A549 treated with GW870086 at 1 μM for 4 hours (cell line): ENCODE results near the gene SEMA4C. TPM values are rescaled to one million over a fixed set of nuclear protein-coding genes. Genes with fewer than 3 reads are reported as not detected.

Experiments used
- total RNA-seq: library from RNA; stranded (reverse); fragments of 200-300 nt; extraction: Qiagen RNA extraction; gene quantifications from 5 replicates; pipeline ENCODE4 v1.2.3, GENCODE V29; 2022; ENCODE audit warnings: low read depth

The SEMA4C gene, protein sequence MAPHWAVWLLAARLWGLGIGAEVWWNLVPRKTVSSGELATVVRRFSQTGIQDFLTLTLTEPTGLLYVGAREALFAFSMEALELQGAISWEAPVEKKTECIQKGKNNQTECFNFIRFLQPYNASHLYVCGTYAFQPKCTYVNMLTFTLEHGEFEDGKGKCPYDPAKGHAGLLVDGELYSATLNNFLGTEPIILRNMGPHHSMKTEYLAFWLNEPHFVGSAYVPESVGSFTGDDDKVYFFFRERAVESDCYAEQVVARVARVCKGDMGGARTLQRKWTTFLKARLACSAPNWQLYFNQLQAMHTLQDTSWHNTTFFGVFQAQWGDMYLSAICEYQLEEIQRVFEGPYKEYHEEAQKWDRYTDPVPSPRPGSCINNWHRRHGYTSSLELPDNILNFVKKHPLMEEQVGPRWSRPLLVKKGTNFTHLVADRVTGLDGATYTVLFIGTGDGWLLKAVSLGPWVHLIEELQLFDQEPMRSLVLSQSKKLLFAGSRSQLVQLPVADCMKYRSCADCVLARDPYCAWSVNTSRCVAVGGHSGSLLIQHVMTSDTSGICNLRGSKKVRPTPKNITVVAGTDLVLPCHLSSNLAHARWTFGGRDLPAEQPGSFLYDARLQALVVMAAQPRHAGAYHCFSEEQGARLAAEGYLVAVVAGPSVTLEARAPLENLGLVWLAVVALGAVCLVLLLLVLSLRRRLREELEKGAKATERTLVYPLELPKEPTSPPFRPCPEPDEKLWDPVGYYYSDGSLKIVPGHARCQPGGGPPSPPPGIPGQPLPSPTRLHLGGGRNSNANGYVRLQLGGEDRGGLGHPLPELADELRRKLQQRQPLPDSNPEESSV
- 14.0 to 22.4 TPM (median 20.1 TPM) in 5 replicates for total RNA-seq

DNA sequence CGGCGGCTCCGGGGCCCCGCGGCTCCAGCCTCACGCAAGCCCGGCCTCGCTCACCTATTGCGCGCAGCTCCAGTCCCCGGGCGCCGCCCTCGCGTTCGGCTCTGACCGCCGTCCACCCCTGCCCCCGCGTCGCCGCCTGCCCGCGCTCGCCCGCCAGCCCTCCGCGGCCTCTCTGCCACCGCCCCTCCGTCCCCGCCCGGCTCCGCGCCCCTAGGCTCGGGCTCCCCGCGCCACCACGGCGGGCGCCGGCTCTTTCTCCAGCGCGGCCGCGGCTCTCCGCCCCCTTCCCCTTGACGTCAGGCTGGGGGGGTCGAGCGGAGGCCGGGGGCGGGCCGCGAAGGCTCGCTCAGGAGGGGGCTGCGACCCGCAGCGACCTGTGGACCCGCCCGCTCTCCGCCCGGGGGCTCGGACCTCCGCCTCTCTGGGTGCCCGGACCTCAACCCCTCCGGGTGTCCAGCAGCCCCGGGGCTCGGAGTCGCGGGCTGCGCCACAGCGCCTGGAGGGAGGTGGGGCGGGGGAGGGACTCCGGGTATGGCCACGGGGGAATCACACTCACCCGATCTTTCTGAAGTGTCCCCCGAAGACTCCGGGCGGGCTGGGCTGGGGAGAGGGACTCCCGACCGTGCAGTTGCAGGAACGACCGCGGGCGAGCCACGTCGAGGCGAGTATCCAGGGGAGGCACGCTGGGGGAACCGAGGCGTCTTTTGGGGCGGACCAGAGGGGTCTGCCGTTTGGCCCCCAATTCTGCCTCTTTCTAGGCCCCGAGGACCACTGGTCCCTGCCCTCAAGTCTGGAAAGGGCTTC, at the start of gene SEMA4C:
SEMA4C (minus strand) TSS at position 259 of the 804 bp plus-strand sequence. CDS start 2,194 bp downstream, outside the sequence.

DNA sequence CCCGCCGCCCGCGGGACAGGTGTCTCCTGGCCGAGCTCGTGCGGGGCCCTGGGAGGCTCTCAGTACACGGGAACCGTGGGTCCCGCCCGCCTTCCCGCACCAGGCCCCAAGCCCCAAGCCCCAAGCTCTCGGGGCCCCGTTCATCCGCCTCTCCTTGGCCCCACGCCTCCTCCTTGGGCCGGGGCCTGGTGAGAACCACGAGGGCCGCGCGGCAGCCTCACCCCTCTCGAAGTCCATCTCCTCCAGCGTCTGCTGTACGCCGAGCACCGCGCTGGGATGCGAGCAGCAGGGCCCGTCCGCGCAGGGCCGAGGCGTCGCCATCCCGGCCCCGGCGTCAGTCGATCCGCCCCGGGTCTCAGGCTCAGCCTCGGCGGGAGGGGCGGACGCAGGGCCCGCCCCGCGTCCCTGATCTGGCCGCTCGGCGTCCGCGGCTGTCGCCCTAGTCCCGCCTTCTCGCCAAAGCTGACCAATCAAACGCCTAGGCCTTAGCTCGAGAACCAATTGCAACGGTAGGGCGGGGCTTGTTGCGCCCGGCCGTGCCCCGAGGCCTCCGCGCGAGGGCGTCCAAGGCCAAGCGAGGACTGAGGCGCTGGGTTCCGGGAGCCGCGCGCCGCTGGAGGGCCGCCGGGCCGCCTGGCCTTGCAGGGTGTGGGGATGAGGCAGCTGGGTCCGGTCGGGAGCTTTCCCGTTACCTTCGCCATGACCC, 12.1 kb downstream of the SEMA4C start, which contains the start of gene ANKRD39:
ANKRD39 (minus strand) TSS at position 350 of the 706 bp plus-strand sequence; CDS start at position 321, 29 bp downstream.

DNA sequence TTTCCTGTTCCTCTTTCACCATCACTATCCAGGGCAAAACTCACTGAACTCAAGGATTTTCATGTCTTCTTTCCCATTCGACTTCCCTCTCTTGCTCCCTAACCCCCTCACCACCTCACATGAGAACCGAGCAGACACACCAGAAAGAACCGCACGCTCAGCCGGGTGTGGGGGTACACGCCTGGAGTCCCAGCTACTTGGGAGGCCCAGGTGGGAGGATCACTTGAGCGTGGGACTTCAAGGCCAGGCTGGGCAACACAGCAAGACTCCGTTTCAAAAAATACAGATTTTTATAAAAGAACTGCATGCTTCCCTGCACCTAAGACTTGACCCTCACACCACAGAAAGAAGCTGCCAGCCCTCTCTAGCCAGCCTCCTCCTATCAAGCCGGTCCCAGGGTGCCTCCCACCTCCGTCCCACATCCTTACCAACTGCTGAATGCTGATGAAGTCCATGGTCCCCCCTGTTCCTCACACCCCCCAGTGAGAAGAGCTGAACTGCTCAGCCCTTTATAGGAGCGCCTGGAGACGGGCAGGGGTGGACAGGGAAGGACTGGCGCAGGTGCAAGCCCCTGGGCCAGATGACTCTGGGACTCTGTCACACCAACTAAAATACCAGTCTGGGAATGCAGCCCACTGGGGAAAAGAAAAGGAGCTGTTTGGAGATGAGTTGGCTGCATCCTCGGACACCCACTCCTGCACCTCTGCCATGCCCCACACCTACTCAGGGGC, 26.2 kb downstream of the SEMA4C start, which contains the start of gene ANKRD23:
ANKRD23 (minus strand) TSS at position 484 of the 731 bp plus-strand sequence; CDS start at position 455, 29 bp downstream.

DNA sequence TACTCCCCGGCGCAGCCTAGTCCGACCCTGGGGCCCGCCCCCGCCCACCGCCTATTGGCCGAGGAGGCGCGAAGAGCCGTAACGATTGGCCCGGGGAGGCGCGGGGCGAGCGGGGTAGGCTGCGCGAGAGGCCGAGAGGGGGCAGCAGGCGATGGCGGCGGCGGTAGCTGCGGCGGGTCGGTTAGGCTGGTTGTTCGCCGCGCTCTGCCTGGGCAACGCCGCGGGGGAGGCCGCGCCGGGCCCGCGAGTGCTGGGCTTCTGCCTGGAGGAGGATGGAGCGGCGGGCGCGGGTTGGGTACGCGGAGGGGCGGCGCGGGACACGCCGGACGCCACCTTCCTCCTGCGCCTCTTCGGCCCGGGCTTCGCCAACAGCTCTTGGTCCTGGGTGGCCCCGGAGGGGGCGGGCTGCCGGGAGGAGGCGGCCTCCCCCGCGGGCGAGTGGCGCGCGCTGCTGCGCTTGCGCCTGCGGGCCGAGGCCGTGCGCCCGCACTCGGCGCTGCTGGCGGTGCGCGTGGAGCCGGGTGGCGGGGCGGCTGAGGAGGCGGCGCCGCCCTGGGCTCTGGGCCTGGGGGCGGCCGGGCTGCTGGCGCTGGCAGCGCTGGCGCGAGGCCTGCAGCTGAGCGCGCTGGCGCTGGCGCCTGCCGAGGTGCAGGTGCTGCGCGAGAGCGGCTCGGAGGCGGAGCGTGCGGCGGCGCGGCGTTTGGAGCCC, 53.6 kb downstream of the SEMA4C start, which contains the start of gene CNNM3:
CNNM3 (plus strand) TSS at position 142 of the 709 bp plus-strand sequence; CDS start at position 152, 10 bp downstream.

Other genes with a start within 250 kb of the SEMA4C start
- gene KANSL3, start 231.8 kb downstream of the SEMA4C start, total RNA-seq: 19.6 to 26.2 TPM (median 23.4 TPM) in 5 replicates
- not detected in 5 replicates for gene FER1L5, start 227.3 kb downstream of the SEMA4C start, total RNA-seq
- 18.9 to 21.6 TPM (median 21.5 TPM) in 5 replicates for gene LMAN2L, start 130.0 kb downstream of the SEMA4C start, total RNA-seq
- gene CNNM4, start 109.2 kb downstream of the SEMA4C start, total RNA-seq: 9.6 to 12.6 TPM (median 11.6 TPM) in 5 replicates
- 8.4 to 12.9 TPM (median 10.9 TPM) in 5 replicates for gene CNNM3, start 53.8 kb downstream of the SEMA4C start, total RNA-seq
- 1.4 to 2.9 TPM (median 2.2 TPM) in 5 replicates for gene ANKRD23, start 26.1 kb downstream of the SEMA4C start, total RNA-seq
- 20.1 to 21.5 TPM (median 21.0 TPM) in 5 replicates for gene ANKRD39, start 12.1 kb downstream of the SEMA4C start, total RNA-seq
- not detected in 5 replicates for gene FAM178B, start 116.5 kb upstream of the SEMA4C start, total RNA-seq
- 10.4 to 11.9 TPM (median 11.6 TPM) in 5 replicates for gene FAHD2B, start 224.8 kb upstream of the SEMA4C start, total RNA-seq
- gene ANKRD36, start 243.1 kb upstream of the SEMA4C start, total RNA-seq: 4.3 to 7.4 TPM (median 6.1 TPM) in 5 replicates